Measurements from ENCODE around the gene SNX22. TPM values are rescaled to one million over a fixed set of nuclear protein-coding genes. Genes with fewer than 3 reads are reported as not detected.

Gene SNX22
- total RNA-seq, 4 donors from 2014 or later: 0.19 to 0.42 (median 0.33) TPM; not detected in 1

DNA sequence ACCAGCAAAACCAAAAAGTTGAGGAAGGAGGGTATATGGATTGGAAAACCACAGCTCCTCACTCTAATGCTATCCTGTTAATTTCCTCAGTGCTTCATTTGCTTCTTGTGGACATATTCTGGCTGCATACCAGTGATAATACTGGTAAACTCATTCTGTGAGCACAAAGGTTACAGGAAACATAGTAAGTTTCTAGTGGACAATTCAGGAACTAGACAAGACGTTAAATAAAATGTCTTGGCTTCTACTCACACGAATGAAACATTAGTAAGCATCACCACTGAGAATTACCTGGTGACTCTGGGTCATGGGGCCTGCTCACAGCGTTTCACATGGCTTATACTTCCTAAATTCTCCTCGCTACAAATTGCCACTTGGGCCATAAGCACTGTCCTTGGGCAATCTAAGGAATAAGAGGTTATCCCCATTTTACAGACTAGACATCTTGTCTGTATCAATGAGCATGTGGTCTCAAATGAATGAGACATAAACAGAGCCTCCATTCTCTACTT lies 31.4 kb downstream of the SNX22 start:
- TF ChIP-seq POLR2AphosphoS5 (IDR thresholded peaks at IDR 0.05): no peak
- no peak for TF ChIP-seq EP300 (IDR thresholded peaks at IDR 0.05)
- no peak for TF ChIP-seq POLR2A (IDR thresholded peaks at IDR 0.05; ENCODE audit: low read depth)
- TF ChIP-seq, protein P1, sequence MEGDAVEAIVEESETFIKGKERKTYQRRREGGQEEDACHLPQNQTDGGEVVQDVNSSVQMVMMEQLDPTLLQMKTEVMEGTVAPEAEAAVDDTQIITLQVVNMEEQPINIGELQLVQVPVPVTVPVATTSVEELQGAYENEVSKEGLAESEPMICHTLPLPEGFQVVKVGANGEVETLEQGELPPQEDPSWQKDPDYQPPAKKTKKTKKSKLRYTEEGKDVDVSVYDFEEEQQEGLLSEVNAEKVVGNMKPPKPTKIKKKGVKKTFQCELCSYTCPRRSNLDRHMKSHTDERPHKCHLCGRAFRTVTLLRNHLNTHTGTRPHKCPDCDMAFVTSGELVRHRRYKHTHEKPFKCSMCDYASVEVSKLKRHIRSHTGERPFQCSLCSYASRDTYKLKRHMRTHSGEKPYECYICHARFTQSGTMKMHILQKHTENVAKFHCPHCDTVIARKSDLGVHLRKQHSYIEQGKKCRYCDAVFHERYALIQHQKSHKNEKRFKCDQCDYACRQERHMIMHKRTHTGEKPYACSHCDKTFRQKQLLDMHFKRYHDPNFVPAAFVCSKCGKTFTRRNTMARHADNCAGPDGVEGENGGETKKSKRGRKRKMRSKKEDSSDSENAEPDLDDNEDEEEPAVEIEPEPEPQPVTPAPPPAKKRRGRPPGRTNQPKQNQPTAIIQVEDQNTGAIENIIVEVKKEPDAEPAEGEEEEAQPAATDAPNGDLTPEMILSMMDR (IDR thresholded peaks at IDR 0.05): no peak
- Histone ChIP-seq H3K36me3 (peaks cover 4 to 70% (median 40%) of the 10 kb centered on the region in 4 donors), H3K27ac (replicated peaks in 1 of 4) (no peak overlapping the region), H3K27me3 (no peaks in the 10 kb centered on the region), H3K9me3 (no peaks in the 10 kb centered on the region), H3K4me3 (no peak overlapping the region), H3K4me1 (no peaks in the 10 kb centered on the region)
- DNase-seq (ENCODE audit: extremely low spot score): no peak
- intact Hi-C loops (cut with DNase I): no loop called here
- 88% methylated on average over 4 of the region's 4 CpGs for WGBS

DNA sequence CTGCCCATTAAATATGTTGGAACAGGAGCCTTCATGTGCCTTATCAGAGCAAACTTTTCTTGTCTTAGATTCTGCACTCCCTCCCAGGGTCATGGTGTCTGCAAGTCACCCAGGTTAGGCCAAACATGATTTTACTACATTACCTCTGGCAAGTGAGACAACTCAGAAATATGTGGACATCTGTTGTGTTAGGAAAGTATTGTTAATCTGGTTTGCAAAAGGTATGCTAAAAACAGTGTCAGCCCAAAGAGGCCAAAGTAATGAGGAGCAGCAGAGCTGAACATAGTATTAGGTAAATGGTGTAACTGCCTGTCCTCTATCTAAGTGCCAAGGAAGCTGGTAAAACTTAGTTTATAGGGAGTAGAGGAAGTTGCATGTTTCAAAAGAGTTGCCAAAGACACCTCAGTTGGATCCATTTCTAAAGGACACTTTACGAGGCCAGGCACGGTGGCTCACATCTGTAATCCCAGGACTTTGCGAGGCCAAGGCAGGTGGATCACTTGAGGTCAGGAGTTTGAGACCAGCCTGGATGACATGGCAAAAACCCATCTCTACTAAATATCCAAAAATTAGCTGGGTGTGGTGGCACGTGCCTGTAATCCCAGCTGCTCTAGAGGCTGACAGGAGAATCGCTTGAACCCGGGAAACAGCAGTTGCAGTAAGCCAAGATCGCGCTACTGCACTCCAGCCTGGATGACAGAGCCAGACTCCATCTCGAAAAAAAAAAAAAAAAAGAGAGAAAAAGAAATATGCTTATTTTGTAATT lies 33.8 kb downstream of the SNX22 start:
- H3K4me3 ChIP-seq: no peak overlapping the region
- no peak for TF ChIP-seq POLR2AphosphoS5 (IDR thresholded peaks at IDR 0.05)
- no peak for TF ChIP-seq EP300 (IDR thresholded peaks at IDR 0.05)
- TF ChIP-seq, protein P1 (IDR thresholded peaks at IDR 0.05): no peak
- TF ChIP-seq POLR2A (IDR thresholded peaks at IDR 0.05; ENCODE audit: low read depth): no peak
- H3K9me3 ChIP-seq: no peaks in the 10 kb centered on the region
- no peak for DNase-seq (ENCODE audit: extremely low spot score)
- WGBS: 86% methylated on average over 9 of the region's 9 CpGs
- H3K4me1 ChIP-seq: no peaks in the 10 kb centered on the region
- peaks cover 0 to 54% (median 28%) of the 10 kb centered on the region in 4 donors for H3K36me3 ChIP-seq
- H3K27me3 ChIP-seq: no peaks in the 10 kb centered on the region
- no peak overlapping the region for H3K27ac ChIP-seq (replicated peaks in 1 of 4)
- intact Hi-C loops (cut with DNase I): no loop called here

DNA sequence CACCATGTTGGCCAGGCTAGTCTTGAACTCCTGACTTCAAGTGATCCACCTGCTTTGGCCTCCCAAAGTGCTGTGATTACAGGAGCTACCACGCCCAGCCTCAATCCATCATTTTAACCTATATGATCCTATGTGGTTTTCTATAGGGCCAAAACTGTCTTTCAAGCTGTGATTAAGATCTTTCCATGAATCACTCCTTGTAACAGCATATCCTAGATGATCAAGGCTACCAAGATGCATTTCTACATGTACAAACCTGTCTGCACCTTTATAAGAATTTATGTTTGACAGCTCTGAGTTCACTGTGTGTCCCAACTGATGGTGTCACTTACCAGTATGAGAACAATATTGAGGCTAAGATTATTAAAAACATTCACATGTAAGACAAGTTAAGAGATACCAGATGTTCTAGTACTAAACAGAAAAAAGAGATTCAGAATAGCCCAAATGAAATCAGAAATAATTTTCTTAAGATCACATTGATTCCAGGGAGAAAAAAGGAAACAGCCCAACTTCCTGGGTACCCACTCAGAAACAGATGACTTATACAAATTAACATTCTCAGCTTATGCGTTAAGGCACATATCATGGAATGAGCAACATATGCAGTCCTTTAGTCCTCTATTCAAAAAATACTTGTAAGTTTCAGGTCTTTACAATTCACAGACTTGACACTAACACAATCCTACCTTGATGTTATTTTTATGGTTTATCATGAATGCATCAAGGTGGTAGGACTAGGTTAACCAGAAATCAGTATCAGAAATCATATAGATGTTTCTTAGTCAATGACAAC lies 36.1 kb downstream of the SNX22 start:
- no peak overlapping the region for H3K27ac ChIP-seq (replicated peaks in 1 of 4)
- no peaks in the 10 kb centered on the region for H3K9me3 ChIP-seq
- intact Hi-C loops (cut with DNase I): no loop called here
- peaks cover 0 to 46% (median 18%) of the 10 kb centered on the region in 4 donors for H3K36me3 ChIP-seq
- H3K4me1 ChIP-seq: no peaks in the 10 kb centered on the region
- no peak for DNase-seq (ENCODE audit: extremely low spot score)
- 83% methylated on average over 2 of the region's 2 CpGs for WGBS
- no peak overlapping the region for H3K4me3 ChIP-seq
- TF ChIP-seq EP300 (IDR thresholded peaks at IDR 0.05) (no peak), POLR2AphosphoS5 (IDR thresholded peaks at IDR 0.05) (no peak), POLR2A (IDR thresholded peaks at IDR 0.05; ENCODE audit: low read depth) (no peak)
- TF ChIP-seq, protein P1 (IDR thresholded peaks at IDR 0.05): no peak
- H3K27me3 ChIP-seq: no peaks in the 10 kb centered on the region

DNA sequence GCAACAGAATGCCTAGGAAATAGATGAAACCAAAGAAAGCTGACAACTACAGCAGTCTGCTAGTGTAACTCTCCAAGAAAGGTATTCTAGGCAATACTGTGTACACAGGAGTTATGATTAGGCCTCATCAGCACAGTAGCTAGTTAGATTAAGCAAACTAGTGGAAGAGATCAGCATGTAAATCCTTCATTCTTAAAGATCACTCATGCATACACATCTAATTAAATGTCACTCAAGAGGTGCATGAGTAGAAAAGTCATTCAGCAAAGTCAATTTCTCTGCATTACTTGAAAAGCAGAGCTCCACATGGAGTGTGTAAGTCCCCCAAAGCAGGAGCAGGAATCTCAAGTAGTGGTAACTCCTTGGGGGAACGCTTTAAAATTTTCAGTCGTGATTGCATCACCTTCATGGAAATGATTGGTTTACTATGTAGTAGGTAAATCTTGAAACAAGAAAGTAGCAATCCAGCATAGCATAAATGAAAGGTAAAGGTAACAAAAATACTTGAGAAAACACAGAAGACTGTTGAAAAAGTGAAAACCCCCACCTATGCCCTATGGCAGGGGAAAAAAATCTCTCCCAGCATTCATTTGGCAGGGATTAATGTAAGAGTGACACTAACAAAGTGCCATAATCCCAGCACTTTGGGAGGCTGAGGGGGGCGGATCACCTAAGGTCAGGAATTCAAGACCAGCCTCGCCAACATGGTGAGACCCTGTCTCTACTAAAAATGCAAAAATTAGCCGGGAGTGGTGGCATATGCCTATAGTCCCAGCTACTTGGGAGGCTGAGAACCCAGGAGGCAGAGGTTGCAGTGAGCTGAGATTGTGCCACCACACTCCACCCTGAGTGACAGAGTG lies 40.7 kb downstream of the SNX22 start:
- intact Hi-C loops (cut with DNase I): no loop called here
- peaks cover 9 to 37% (median 12%) of the 10 kb centered on the region in 4 donors for H3K36me3 ChIP-seq
- WGBS: 91% methylated on average over 5 of the region's 5 CpGs

More for the DNA sequence above, 40.7 kb downstream of the SNX22 start:
- H3K27ac ChIP-seq (replicated peaks in 1 of 4): no peak overlapping the region
- no peaks in the 10 kb centered on the region for H3K27me3 ChIP-seq
- DNase-seq (ENCODE audit: extremely low spot score): no peak
- H3K9me3 ChIP-seq: no peaks in the 10 kb centered on the region
- TF ChIP-seq POLR2AphosphoS5 (IDR thresholded peaks at IDR 0.05): no peak
- no peak for TF ChIP-seq POLR2A (IDR thresholded peaks at IDR 0.05; ENCODE audit: low read depth)
- TF ChIP-seq, protein P1 (IDR thresholded peaks at IDR 0.05): no peak
- no peak for TF ChIP-seq EP300 (IDR thresholded peaks at IDR 0.05)
- H3K4me1 ChIP-seq: peaks cover 0 to 2% (median 0%) of the 10 kb centered on the region in 4 donors
- H3K4me3 ChIP-seq: no peak overlapping the region

All from esophagus muscularis mucosa (tissue), 4 donors.